PC-9 (cell line): ENCODE results near the gene MDN1. TPM values are rescaled to one million over a fixed set of nuclear protein-coding genes. Genes with fewer than 3 reads are reported as not detected.
"Not testable (repeated sequence)": the region's sequence is repeated elsewhere in the genome, so short reads cannot be mapped to it uniquely, and the experiment has no call there.

Experiments used
- BruUV-seq: library from RNA; stranded (reverse); fragments of 400-500 nt; replicated peaks from 2 replicates; lab custom pipeline; 2021; lab: Mats Ljungman, UMichigan
- CTCF ChIA-PET: fragments of 300-600 bp; sonication (Branson Sonifier 250); formaldehyde crosslinking; loops from one replicate; lab custom pipeline; 2022; ENCODE audit warnings: antibody characterized with exemption; lab: Charles Lee
- POLR2A ChIA-PET: fragments of 300-600 bp; sonication (Branson Sonifier 250); formaldehyde crosslinking; loops from one replicate; lab custom pipeline; 2022; ENCODE audit warnings: antibody characterized with exemption; ENCODE audit not compliant: unreplicated experiment; lab: Charles Lee
- DNase-seq, 2 experiments: peaks; one replicate each; pipeline versions ENCODE4 v3.0.0 to v3.0.0-alpha.2; 2015 to 2022; ENCODE audit warnings: mixed read lengths in 1 of 2
- H2AFZ ChIP-seq: fragments of 200-600 bp; sonication (generic); 2 replicates; pipeline ENCODE4 v1.8.1; 2017; ENCODE audit warnings: antibody characterized with exemption
- H3F3A ChIP-seq: fragments of 200-600 bp; sonication (generic); 2 replicates; pipeline ENCODE4 v1.8.1; 2017; ENCODE audit warnings: antibody characterized with exemption, mild to moderate bottlenecking, low read depth; ENCODE audit not compliant: insufficient read depth
- H3K27ac ChIP-seq: fragments of 200-600 bp; sonication (generic); 2 replicates; pipeline ENCODE4 v1.6.1; 2016; ENCODE audit warnings: mixed run types
- H3K27me3 ChIP-seq: fragments of 200-600 bp; sonication (generic); 2 replicates; pipeline ENCODE4 v1.6.1; 2016; ENCODE audit warnings: low read depth, mixed run types; ENCODE audit not compliant: insufficient read depth
- H3K36me3 ChIP-seq: fragments of 200-600 bp; sonication (generic); 2 replicates; pipeline ENCODE4 v1.6.1; 2016; ENCODE audit warnings: low read depth, mixed run types
- H3K4me1 ChIP-seq: fragments of 200-600 bp; sonication (generic); replicated peaks from 2 replicates; pipeline ENCODE4 v1.6.1; 2016; ENCODE audit warnings: mixed run types; ENCODE audit not compliant: insufficient read depth
- H3K4me2 ChIP-seq: fragments of 200-600 bp; sonication (generic); 2 replicates; pipeline ENCODE4 v1.6.1; 2017; ENCODE audit warnings: mixed run types
- H3K4me3 ChIP-seq: fragments of 200-600 bp; sonication (generic); 2 replicates; pipeline ENCODE4 v1.6.1; 2016; ENCODE audit warnings: mixed run types
- H3K79me2 ChIP-seq: fragments of 200-600 bp; sonication (generic); 2 replicates; pipeline ENCODE4 v1.6.1; 2017; ENCODE audit warnings: low read depth, mixed run types
- H3K9me2 ChIP-seq: fragments of 200-600 bp; sonication (generic); 2 replicates; pipeline ENCODE4 v1.8.1; 2017; ENCODE audit warnings: mild to moderate bottlenecking; ENCODE audit not compliant: insufficient read depth
- H3K9me3 ChIP-seq: fragments of 200-600 bp; sonication (generic); 2 replicates; pipeline ENCODE4 v1.8.1; 2016; ENCODE audit warnings: low read depth; ENCODE audit not compliant: insufficient read depth
- H4K20me1 ChIP-seq: fragments of 200-600 bp; sonication (generic); 2 replicates; pipeline ENCODE4 v1.8.1; 2017; ENCODE audit not compliant: insufficient read depth
- EZH2 ChIP-seq: fragments of 200-600 bp; sonication (generic); IDR thresholded peaks from 2 replicates; pipeline ENCODE4 v1.8.0; 2017; ENCODE audit warnings: antibody characterized with exemption, low read depth
- intact Hi-C: fragments of 100-400 bp; cut with micrococcal nuclease; formaldehyde crosslinking; loops from one replicate; pipeline ENCODE4 v1.10.0; 2022; ENCODE audit not compliant: unreplicated experiment
- total RNA-seq: library from RNA; stranded (reverse); gene quantifications from 2 replicates; pipeline ENCODE4 v1.2.3, GENCODE V29; 2021
- TF ChIP-seq, protein P1 (sequence below): fragments of 200-600 bp; sonication (generic); conservative IDR thresholded peaks from 2 replicates; pipeline ENCODE4 v1.6.1; 2017; ENCODE audit warnings: mixed run types, antibody characterized with exemption, mild to moderate bottlenecking, moderate library complexity

Gene MDN1
- total RNA-seq, 1 experiment from 2014 or later, result 38.6 TPM

DNA sequence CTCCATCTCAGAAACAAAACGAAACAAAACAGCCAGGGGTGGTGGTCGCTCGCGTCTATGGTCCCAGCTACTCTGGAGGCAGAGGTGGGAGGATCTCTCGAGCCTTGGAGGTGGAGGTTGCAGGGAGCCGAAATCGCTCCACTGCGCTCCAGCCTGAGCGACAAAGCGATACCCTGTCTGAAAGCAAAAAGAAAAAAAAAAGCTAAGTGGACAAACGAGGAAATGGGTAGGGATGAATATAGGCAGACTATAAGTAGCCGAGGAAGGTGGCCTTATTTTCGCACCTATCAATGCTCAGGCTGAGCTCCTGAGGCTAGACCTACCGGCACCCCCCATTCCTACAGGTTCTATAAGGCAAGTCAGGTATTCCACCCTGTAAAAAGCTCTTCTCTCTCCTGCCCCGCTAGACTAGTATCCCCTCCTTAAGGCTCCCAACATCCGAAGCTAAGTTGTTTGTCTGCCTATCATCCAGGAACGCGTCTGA, 9.4 kb upstream of the MDN1 start:
- Histone ChIP-seq H3K4me3 (peak overlapping the region; percentile 74), H3K36me3 (no peaks in the 10 kb centered on the region), H3K4me2 (peak overlapping the region; percentile 89), H3K4me1 (0 out of 2 replicates have a peak, but pooled peaks cover 3% of the 10 kb centered on the region), H4K20me1 (no peaks in the 10 kb centered on the region), H3F3A (no peaks in the 10 kb centered on the region), H3K79me2 (peaks cover 19% of the 10 kb centered on the region), H3K27me3 (no peaks in the 10 kb centered on the region), H3K27ac (peak overlapping the region; percentile 47), H2AFZ (peak overlapping the region; percentile 98), H3K9me3 (no peaks in the 10 kb centered on the region), H3K9me2 (no peaks in the 10 kb centered on the region)
- POLR2A ChIA-PET, result interaction anchor here (0.5 to 0.9 kb wide), 4 partner anchors 10 to 674 kb away, joined by 3 to 18 read pairs (median 4); partner anchors contain the start of gene MDN1
- BruUV-seq, result no TSS peak
- TF ChIP-seq, protein P1, sequence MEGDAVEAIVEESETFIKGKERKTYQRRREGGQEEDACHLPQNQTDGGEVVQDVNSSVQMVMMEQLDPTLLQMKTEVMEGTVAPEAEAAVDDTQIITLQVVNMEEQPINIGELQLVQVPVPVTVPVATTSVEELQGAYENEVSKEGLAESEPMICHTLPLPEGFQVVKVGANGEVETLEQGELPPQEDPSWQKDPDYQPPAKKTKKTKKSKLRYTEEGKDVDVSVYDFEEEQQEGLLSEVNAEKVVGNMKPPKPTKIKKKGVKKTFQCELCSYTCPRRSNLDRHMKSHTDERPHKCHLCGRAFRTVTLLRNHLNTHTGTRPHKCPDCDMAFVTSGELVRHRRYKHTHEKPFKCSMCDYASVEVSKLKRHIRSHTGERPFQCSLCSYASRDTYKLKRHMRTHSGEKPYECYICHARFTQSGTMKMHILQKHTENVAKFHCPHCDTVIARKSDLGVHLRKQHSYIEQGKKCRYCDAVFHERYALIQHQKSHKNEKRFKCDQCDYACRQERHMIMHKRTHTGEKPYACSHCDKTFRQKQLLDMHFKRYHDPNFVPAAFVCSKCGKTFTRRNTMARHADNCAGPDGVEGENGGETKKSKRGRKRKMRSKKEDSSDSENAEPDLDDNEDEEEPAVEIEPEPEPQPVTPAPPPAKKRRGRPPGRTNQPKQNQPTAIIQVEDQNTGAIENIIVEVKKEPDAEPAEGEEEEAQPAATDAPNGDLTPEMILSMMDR, result no peak
- no peak for TF ChIP-seq EZH2
- intact Hi-C loops, result loop anchor here (1.0 to 10.0 kb wide), 2 partner anchors 10 to 576 kb away; partner anchors contain the start of gene MDN1
- peak in 1 of 2 experiments; percentile 40 for DNase-seq
- CTCF ChIA-PET, result interaction anchor here (0.6 to 1.3 kb wide), 3 partner anchors 9 to 846 kb away, joined by 3 to 7 read pairs (median 7); partner anchors contain the start of gene MDN1

DNA sequence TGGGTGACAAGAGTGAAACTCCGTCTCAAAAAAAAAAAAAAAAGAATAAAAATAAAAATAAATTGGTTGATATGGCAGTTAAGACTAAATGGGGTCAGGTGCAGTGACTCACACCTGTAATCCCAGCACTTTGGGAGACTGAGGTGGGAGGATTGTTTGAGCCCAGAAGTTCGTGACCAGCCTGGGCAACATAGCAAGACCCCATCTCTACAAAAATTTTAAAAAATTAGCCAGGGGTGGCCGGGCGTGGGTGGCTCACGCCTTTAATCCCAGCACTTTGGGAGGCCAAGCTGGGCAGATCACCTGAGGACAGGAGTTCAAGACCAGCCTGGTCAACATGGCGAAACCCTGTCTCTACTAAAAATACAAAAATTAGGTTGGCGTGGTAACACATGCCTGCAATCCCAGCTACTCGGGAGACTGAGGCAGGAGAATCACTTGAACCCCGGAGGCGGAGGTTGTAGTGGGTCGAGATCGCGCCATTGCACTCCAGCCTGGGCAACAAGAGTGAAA, 8.9 kb upstream of the MDN1 start:
- not testable (repeated sequence) for H3K27me3 ChIP-seq, H3F3A ChIP-seq, H3K36me3 ChIP-seq, H3K4me1 ChIP-seq, H4K20me1 ChIP-seq, H3K9me3 ChIP-seq, H3K9me2 ChIP-seq, DNase-seq
- ChIA-PET POLR2A (interaction anchor here (0.5 to 0.9 kb wide), 2 partner anchors 9 to 12 kb away, joined by 5 to 18 read pairs; partner anchors contain the start of gene MDN1), CTCF (interaction anchor here (0.6 to 1.3 kb wide), 3 partner anchors 8 to 456 kb away, joined by 5 to 7 read pairs (median 7); partner anchors contain the start of gene MDN1)
- H3K4me2 ChIP-seq, result peak overlapping the region; percentile 89
- peak overlapping the region; percentile 47; the same call in 1 of the 2 replicates for H3K27ac ChIP-seq
- intact Hi-C loops, result loop anchor here (10.0 kb wide), 1 partner anchor 576 kb away; no protein-coding TSS in a partner anchor
- peaks cover 19% of the 10 kb centered on the region for H3K79me2 ChIP-seq
- peak overlapping the region; percentile 98 for H2AFZ ChIP-seq
- peak overlapping the region; percentile 74 for H3K4me3 ChIP-seq
- TSS peak; percentile 46 for BruUV-seq

DNA sequence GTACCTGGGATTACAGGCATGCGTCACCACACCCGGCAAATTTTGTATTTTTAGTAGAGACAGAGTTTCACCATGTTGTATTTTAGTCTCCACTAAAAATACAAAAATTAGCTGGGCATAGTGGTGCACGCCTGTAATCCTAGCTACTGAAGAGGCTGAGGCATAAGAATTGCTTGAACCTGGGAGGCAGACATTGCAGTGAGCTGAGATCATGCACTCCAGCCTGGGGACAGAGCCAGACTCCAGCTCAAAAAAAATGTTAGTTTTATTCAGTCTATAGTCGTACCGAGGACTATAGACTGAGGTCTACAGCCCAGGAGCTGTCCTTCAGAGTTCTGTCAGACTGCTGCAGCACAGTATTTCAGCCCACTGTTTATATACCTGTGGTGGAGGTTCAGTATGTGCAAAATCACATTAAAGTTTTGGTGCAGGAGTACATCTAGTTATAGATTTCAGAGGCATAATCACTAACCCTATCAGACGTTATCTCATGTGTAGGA, 6.5 kb upstream of the MDN1 start:
- no peak overlapping the region for H2AFZ ChIP-seq
- H3K9me3 ChIP-seq, result no peaks in the 10 kb centered on the region
- H3K79me2 ChIP-seq, result peaks cover 12% of the 10 kb centered on the region
- H3F3A ChIP-seq, result no peaks in the 10 kb centered on the region
- DNase-seq, result no peak
- ChIA-PET CTCF (no interaction called here), POLR2A (no interaction called here)
- H3K4me1 ChIP-seq, result peaks cover 3% of the 10 kb centered on the region; the same call in 1 of the 2 replicates
- H3K27ac ChIP-seq, result no peak overlapping the region
- no peaks in the 10 kb centered on the region for H3K9me2 ChIP-seq
- no peaks in the 10 kb centered on the region for H3K36me3 ChIP-seq
- BruUV-seq, result no TSS peak
- H3K4me3 ChIP-seq, result no peak overlapping the region
- no peaks in the 10 kb centered on the region for H3K27me3 ChIP-seq
- TF ChIP-seq, protein P1, result no peak
- TF ChIP-seq EZH2, result no peak
- intact Hi-C loops, result loop anchor here (10.0 kb wide), 1 partner anchor 579 kb away; no protein-coding TSS in a partner anchor
- no peaks in the 10 kb centered on the region for H4K20me1 ChIP-seq
- no peak overlapping the region for H3K4me2 ChIP-seq
